HepG2 (cell line): Measurements from ENCODE around the gene LSR. TPM values are rescaled to one million over a fixed set of nuclear protein-coding genes. Genes with fewer than 3 reads are reported as not detected.

ENCODE experiments used
- ATAC-seq: fragments of 200-7000 bp; cut with Tn5 transposase; 3 replicates; pipeline ENCODE4 v1.9.1; 2020; ENCODE audit warnings: mild to moderate bottlenecking, moderate library complexity
- BruUV-seq: library from RNA; stranded (reverse); fragments of 400-500 nt; replicated peaks from 2 replicates; lab custom pipeline; 2021; lab: Mats Ljungman, UMichigan
- CTCF ChIA-PET: fragments of 300-600 bp; formaldehyde crosslinking; extraction: SDS; loops from one replicate; lab custom pipeline; 2021; ENCODE audit warnings: low total read pairs, inconsistent platforms, low intra/inter-chr PET ratio; lab: Yijun Ruan, JAX
- POLR2A ChIA-PET: fragments of 350-600 bp; sonication (Branson Sonifier 250); formaldehyde crosslinking; loops from one replicate; lab custom pipeline; 2020; ENCODE audit warnings: antibody characterized with exemption, inconsistent platforms; lab: Yijun Ruan, JAX
- DNase-seq: peaks from one replicate; pipeline ENCODE4 v3.0.0-alpha.2; 2015; ENCODE audit warnings: low spot score
- FAIRE-seq: peaks from 3 replicates; lab custom pipeline; 2011; peaks lifted over from hg19 to GRCh38; lab: Jason Lieb, UNC
- H2AFZ ChIP-seq: one replicate; pipeline ENCODE4 v1.6.1; 2011; ENCODE audit warnings: low read length, inconsistent platforms
- H3K27ac ChIP-seq: fragments of 300-600 bp; 3 replicates; pipeline ENCODE4 v1.8.0; 2011; ENCODE audit warnings: mixed run types, mild to moderate bottlenecking, mixed read lengths, low read length, inconsistent platforms; ENCODE audit not compliant: insufficient read depth; ENCODE audit errors: extremely low read length
- H3K27me3 ChIP-seq, 2 experiments: fragments of 200-600 bp in 1 of 2; 2 replicates in 1 of 2; 3 replicates in 1 of 2; pipeline versions ENCODE4 v1.6.0 to v1.8.0; 2011; ENCODE audit warnings: low read length in 2 of 2, mild to moderate bottlenecking in 2 of 2, moderate library complexity in 2 of 2, inconsistent platforms in 1 of 2; ENCODE audit not compliant: insufficient read depth in 2 of 2, control insufficient read depth in 1 of 2
- H3K36me3 ChIP-seq, 2 experiments: fragments of 200-600 bp in 1 of 2; replicated peaks in 1 of 2; 2 replicates in 1 of 2; 3 replicates in 1 of 2; pipeline versions ENCODE4 v1.5.1 to v1.8.0; 2011; ENCODE audit warnings: low read length in 2 of 2, inconsistent platforms in 1 of 2; ENCODE audit not compliant: insufficient read depth in 2 of 2, control insufficient read depth in 1 of 2
- H3K4me1 ChIP-seq: 2 replicates; pipeline ENCODE4 v1.5.1; 2012; ENCODE audit warnings: low read length, inconsistent platforms; ENCODE audit not compliant: insufficient read depth
- H3K4me2 ChIP-seq: 2 replicates; pipeline ENCODE4 v1.6.0; 2011; ENCODE audit warnings: low read depth, low read length, inconsistent platforms
- H3K4me3 ChIP-seq, 3 experiments: fragments of 200-600 bp in 1 of 3; sonication (generic), shearing (Covaris generic) in 1 of 3; replicated peaks in 1 of 3; 2 replicates each; pipeline ENCODE4 v1.5.1; 2011 to 2016; ENCODE audit warnings: low read length in 3 of 3, inconsistent platforms in 2 of 3, low read depth in 2 of 3, mild to moderate bottlenecking in 2 of 3, control low read depth in 1 of 3, mixed read lengths in 1 of 3; ENCODE audit not compliant: insufficient read depth in 1 of 3
- H3K79me2 ChIP-seq: one replicate; pipeline ENCODE4 v1.6.1; 2011; ENCODE audit warnings: low read length, inconsistent platforms; ENCODE audit not compliant: insufficient read depth
- H3K9ac ChIP-seq: 2 replicates; pipeline ENCODE4 v1.6.0; 2011; ENCODE audit warnings: mild to moderate bottlenecking, low read depth, low read length, inconsistent platforms; ENCODE audit not compliant: insufficient read depth
- H3K9me3 ChIP-seq: 2 replicates; pipeline ENCODE4 v1.5.1; 2012; ENCODE audit warnings: mild to moderate bottlenecking, low read length
- H4K20me1 ChIP-seq: 2 replicates; pipeline ENCODE4 v1.6.0; 2011; ENCODE audit warnings: inconsistent platforms, mild to moderate bottlenecking, low read length, moderate library complexity; ENCODE audit not compliant: insufficient read depth
- ARID3A ChIP-seq: IDR thresholded peaks from 2 replicates; pipeline ENCODE4 v1.6.1; 2012; ENCODE audit warnings: low read depth, low read length, improper control_type of control experiment
- CBFB ChIP-seq: sonication (generic); formaldehyde crosslinking; IDR thresholded peaks from 2 replicates; pipeline ENCODE4 v1.4.0; 2020; ENCODE audit warnings: missing genetic modification reagents
- CBX1 ChIP-seq: IDR thresholded peaks from one replicate; pipeline ENCODE4 v1.6.1; 2016; ENCODE audit warnings: antibody characterized with exemption, low read depth
- CREM ChIP-seq, 2 experiments: sonication (generic) in 1 of 2; formaldehyde crosslinking in 1 of 2; IDR thresholded peaks; 2 replicates each; pipeline versions ENCODE4 v1.4.0 to v1.6.1; 2016 to 2020; ENCODE audit warnings: antibody characterized with exemption in 1 of 2, mild to moderate bottlenecking in 1 of 2, missing genetic modification reagents in 1 of 2
- MTERF4 ChIP-seq: sonication (generic); formaldehyde crosslinking; IDR thresholded peaks from 2 replicates; pipeline ENCODE4 v1.8.0; 2023; ENCODE audit warnings: mild to moderate bottlenecking, missing genetic modification reagents
- MXD4 ChIP-seq: IDR thresholded peaks from 2 replicates; pipeline ENCODE4 v1.6.1; 2016; ENCODE audit warnings: mild to moderate bottlenecking, missing biosample characterization, missing genetic modification reagents
- MYPOP ChIP-seq: sonication (generic); formaldehyde crosslinking; IDR thresholded peaks from 2 replicates; pipeline ENCODE4 v1.8.1; 2023; ENCODE audit warnings: mild to moderate bottlenecking, moderate library complexity, missing genetic modification reagents
- PHF20 ChIP-seq: sonication (generic); formaldehyde crosslinking; IDR thresholded peaks from 2 replicates; pipeline ENCODE4 v1.5.0; 2020; ENCODE audit warnings: mild to moderate bottlenecking, missing genetic modification reagents
- RXRB ChIP-seq: IDR thresholded peaks from 2 replicates; pipeline ENCODE4 v1.6.1; 2016; ENCODE audit warnings: borderline replicate concordance, missing genetic modification reagents, missing compliant biosample characterization
- SATB2 ChIP-seq: sonication (generic); formaldehyde crosslinking; IDR thresholded peaks from 2 replicates; pipeline ENCODE4 v1.5.0; 2020; ENCODE audit warnings: missing genetic modification reagents
- SOX5 ChIP-seq: IDR thresholded peaks from 2 replicates; pipeline ENCODE4 v1.6.1; 2016; ENCODE audit warnings: borderline replicate concordance
- ZNF207 ChIP-seq: fragments of 450-650 bp; IDR thresholded peaks from 2 replicates; pipeline ENCODE4 v1.6.1; 2016; ENCODE audit warnings: antibody characterized with exemption, borderline replicate concordance
- ZNF230 ChIP-seq: sonication (generic); formaldehyde crosslinking; IDR thresholded peaks from 2 replicates; pipeline ENCODE4 v1.4.0; 2020; ENCODE audit warnings: mild to moderate bottlenecking, missing genetic modification reagents
- ZNF232 ChIP-seq: sonication (generic); formaldehyde crosslinking; IDR thresholded peaks from 2 replicates; pipeline ENCODE4 v1.4.0; 2020; ENCODE audit warnings: missing genetic modification reagents, borderline replicate concordance
- ZNF564 ChIP-seq: sonication (generic); formaldehyde crosslinking; IDR thresholded peaks from 2 replicates; pipeline ENCODE4 v1.8.1; 2023; ENCODE audit warnings: mild to moderate bottlenecking, missing genetic modification reagents
- ZNF605 ChIP-seq: sonication (generic); formaldehyde crosslinking; IDR thresholded peaks from 2 replicates; pipeline ENCODE4 v1.8.0; 2022; ENCODE audit warnings: mild to moderate bottlenecking, missing genetic modification reagents
- ZNF619 ChIP-seq: sonication (generic); formaldehyde crosslinking; IDR thresholded peaks from 2 replicates; pipeline ENCODE4 v1.4.0; 2020; ENCODE audit warnings: mild to moderate bottlenecking, missing genetic modification reagents
- ZNF7 ChIP-seq: IDR thresholded peaks from 2 replicates; pipeline ENCODE4 v1.6.1; 2016; ENCODE audit warnings: missing biosample characterization, missing genetic modification reagents
- ZNF740 ChIP-seq: sonication (generic); formaldehyde crosslinking; IDR thresholded peaks from 2 replicates; pipeline ENCODE4 v1.4.0; 2020; ENCODE audit warnings: missing genetic modification reagents
- ZSCAN25 ChIP-seq: sonication (generic); formaldehyde crosslinking; IDR thresholded peaks from 2 replicates; pipeline ENCODE4 v1.8.0; 2022; ENCODE audit warnings: mild to moderate bottlenecking, missing genetic modification reagents
- ZSCAN9 ChIP-seq: IDR thresholded peaks from 2 replicates; pipeline ENCODE4 v1.6.1; 2016; ENCODE audit warnings: borderline replicate concordance
- WGBS: methylation state at CpG from one replicate; pipeline ENCODE4 v1.1.6; 2017; ENCODE audit warnings: low lambda C conversion rate; 5-methylcytosine and 5-hydroxymethylcytosine counted together
- in situ Hi-C: cut with HindIII; loops from 2 replicates; pipeline ENCODE4 v1.10.0; 2017; ENCODE audit warnings: low pct_unique_long_range_greater_than_20kb; ENCODE audit not compliant: extremely low pct_ligation_motif_present
- intact Hi-C: fragments of 100-400 bp; cut with micrococcal nuclease; formaldehyde crosslinking; loops from one replicate; pipeline ENCODE4 v1.10.0; 2022; ENCODE audit not compliant: unreplicated experiment
- polyA plus RNA-seq, 8 experiments: library from polyadenylated mRNA; depleted of rRNA in 3 of 8; stranded (reverse) in 7 of 8; unstranded in 1 of 8; fragments of >200 nt; fragmentation: Illumina TruSeq in 4 of 8; extraction: Trizol in 4 of 8; gene quantifications; 2 replicates each; pipeline versions ENCODE4 v1.2.1 to v1.2.3, GENCODE V29; 2011 to 2016; ENCODE audit warnings: low read depth in 4 of 8, missing spikeins in 1 of 8, mixed read lengths in 1 of 8; ENCODE audit not compliant: insufficient read depth in 1 of 8
- total RNA-seq, 5 experiments: library from RNA; depleted of rRNA; stranded (reverse); fragments of >200 nt; fragmentation: Illumina TruSeq; extraction: Trizol; gene quantifications; 2 replicates each; pipeline ENCODE4 v1.2.3, GENCODE V29; 2016; ENCODE audit warnings: low read depth in 1 of 5

LSR gene
- total and polyA plus RNA-seq, 2 of the 13 experiments (the other 11 are each of a cell fraction or from before 2014, with no cell fraction given) = 29.2 to 79.2 TPM

GRCh38 chr19:35206855-35207254 is 41.9 kb upstream of the LSR start (continued):
- TF ChIP-seq SATB2 (no peak), SOX5 (CRISPR knock-in tag) (no peak), ARID3A (no peak), ZNF619 (CRISPR knock-in tag) (no peak), ZNF564 (CRISPR knock-in tag) (no peak)

GRCh38 chr19:35207391-35207871 is 41.4 kb upstream of the LSR start:
- Histone ChIP-seq H3K36me3 (no peaks in the 10 kb centered on the region), H3K9ac (no peak overlapping the region), H3K79me2 (no peaks in the 10 kb centered on the region), H3K27ac (no peak overlapping the region), H3K4me2 (no peak overlapping the region), H3K27me3 (no peaks in the 10 kb centered on the region; a peak in 2 of 5 replicates), H2AFZ (no peak overlapping the region), H3K9me3 (no peaks in the 10 kb centered on the region), H3K4me3 (no peak overlapping the region), H3K4me1 (peaks cover 17% of the 10 kb centered on the region), H4K20me1 (no peaks in the 10 kb centered on the region)
- ChIA-PET CTCF (no interaction called here), POLR2A (no interaction called here)
- BruUV-seq = no TSS peak
- no peak for ATAC-seq
- intact Hi-C loops (no loop called here), in situ Hi-C loops (no loop called here)
- DNase-seq = no peak
- 21% methylated on average over 8 of the region's 8 CpGs for WGBS
- no peak for FAIRE-seq
- TF ChIP-seq RXRB (CRISPR knock-in tag) (no peak), ZNF7 (no peak), CBX1 (no peak), MXD4 (no peak), ZNF740 (CRISPR knock-in tag) (no peak), MYPOP (no peak), ZSCAN9 (CRISPR knock-in tag) (no peak), ZNF605 (CRISPR knock-in tag) (no peak), CBFB (CRISPR knock-in tag) (no peak), CREM (IDR thresholded peaks at IDR 0.05) (no peak), CREM (CRISPR knock-in tag; IDR thresholded peaks at IDR 0.05) (no peak), ZNF232 (CRISPR knock-in tag) (no peak), ZSCAN25 (CRISPR knock-in tag) (no peak), MTERF4 (CRISPR knock-in tag) (no peak), ZNF230 (CRISPR knock-in tag) (no peak), ZNF207 (no peak), PHF20 (CRISPR knock-in tag) (no peak)
